NCI-H1436 (cell line): Measurements from ENCODE around the gene ERC2.
"Not testable (repeated sequence)": the region's sequence is repeated elsewhere in the genome, so short reads cannot be mapped to it uniquely, and the experiment has no call there.

Experiments used
- DNase-seq: peaks from one replicate; lab custom pipeline; 2025; lab: John Stamatoyannopoulos, UW

ERC2 gene

GRCh38 chr3:55525436-55525835, 942.8 kb downstream of the ERC2 start:
- no peak for DNase-seq

GRCh38 chr3:55524565-55525244, 943.6 kb downstream of the ERC2 start:
- no peak for DNase-seq

- no peak for DNase-seq
Observed at GRCh38 chr3:55523471-55523870, 944.8 kb downstream of the ERC2 start.

GRCh38 chr3:55521738-55522421, 946.4 kb downstream of the ERC2 start:
- no peak for DNase-seq

- DNase-seq, result no peak
Observed at GRCh38 chr3:55521064-55521737, 947.1 kb downstream of the ERC2 start.

- no peak for DNase-seq
Observed at GRCh38 chr3:55519019-55519418, 949.2 kb downstream of the ERC2 start.

- DNase-seq, result no peak
Observed at GRCh38 chr3:55518451-55518850, 949.8 kb downstream of the ERC2 start.

GRCh38 chr3:55516392-55517030, 951.8 kb downstream of the ERC2 start:
- no peak for DNase-seq

- DNase-seq, result no peak
Observed at GRCh38 chr3:55515550-55516246, 952.6 kb downstream of the ERC2 start.

- no peak for DNase-seq
Observed at GRCh38 chr3:55514962-55515361, 953.3 kb downstream of the ERC2 start.

GRCh38 chr3:55512571-55513343, 955.5 kb downstream of the ERC2 start:
- DNase-seq, result no peak

GRCh38 chr3:55511895-55512570, 956.2 kb downstream of the ERC2 start:
- DNase-seq, result no peak

- no peak for DNase-seq
Observed at GRCh38 chr3:55508335-55508734, 959.9 kb downstream of the ERC2 start.

- no peak for DNase-seq
Observed at GRCh38 chr3:55507808-55508207, 960.5 kb downstream of the ERC2 start.

- DNase-seq, result no peak
Observed at GRCh38 chr3:55505776-55506175, 962.5 kb downstream of the ERC2 start.

GRCh38 chr3:55505102-55505501, 963.2 kb downstream of the ERC2 start:
- not testable (repeated sequence) for DNase-seq

- no peak for DNase-seq
Observed at GRCh38 chr3:55501905-55502304, 966.4 kb downstream of the ERC2 start.

GRCh38 chr3:55500555-55501330, 967.5 kb downstream of the ERC2 start:
- no peak for DNase-seq

GRCh38 chr3:55498520-55498919, 969.7 kb downstream of the ERC2 start:
- DNase-seq, result no peak

- DNase-seq, result no peak
Observed at GRCh38 chr3:55497250-55497649, 971.0 kb downstream of the ERC2 start.
